B cell (primary cell): ENCODE measurements around the gene CCDC178. TPM values are rescaled to one million over a fixed set of nuclear protein-coding genes. Genes with fewer than 3 reads are reported as not detected.

Source experiments
- ATAC-seq: fragments of 200-7000 bp; cut with Tn5 transposase; one replicate; pipeline ENCODE4 v1.10.0; 2021; ENCODE audit warnings: low read depth, mild to moderate bottlenecking, moderate number of reproducible peaks, moderate library complexity
- CTCF ChIA-PET: fragments of 350-600 bp; sonication (Branson Sonifier 250); formaldehyde crosslinking; loops from one replicate; lab custom pipeline; 2021; ENCODE audit warnings: antibody characterized with exemption, inconsistent platforms; lab: Charles Lee
- POLR2A ChIA-PET: fragments of 350-600 bp; sonication (Branson Sonifier 250); formaldehyde crosslinking; loops from one replicate; lab custom pipeline; 2021; ENCODE audit warnings: antibody characterized with exemption; lab: Charles Lee
- DNase-seq: peaks from one replicate; pipeline ENCODE4 v3.0.0; 2013
- H2AFZ ChIP-seq: 2 replicates; pipeline ENCODE4 v1.6.1; 2012; ENCODE audit warnings: mild to moderate bottlenecking, low read depth, low read length; ENCODE audit not compliant: insufficient read depth, poor library complexity, severe bottlenecking
- H3K27ac ChIP-seq, 2 donors: 1 replicate in 1 of 2; 2 replicates in 1 of 2; pipeline ENCODE4 v1.5.1; 2012 to 2013; ENCODE audit warnings: low read length in 2 of 2, mild to moderate bottlenecking in 2 of 2, moderate library complexity in 1 of 2
- H3K27me3 ChIP-seq, 4 experiments: fragments of 200-600 bp in 1 of 4; sonication (generic) in 1 of 4; replicated peaks in 1 of 4; 1 replicate in 2 of 4; 2 replicates in 2 of 4; pipeline versions ENCODE4 v1.6.1 to v1.7.0; 2013 to 2016; ENCODE audit warnings: low read length in 3 of 4, mild to moderate bottlenecking in 2 of 4, mixed read lengths in 1 of 4, moderate library complexity in 1 of 4; ENCODE audit not compliant: insufficient read depth in 4 of 4, control insufficient read depth in 3 of 4; ENCODE audit errors: control extremely low read depth in 1 of 4
- H3K36me3 ChIP-seq, 2 experiments: replicated peaks in 1 of 2; 1 replicate in 1 of 2; 2 replicates in 1 of 2; pipeline versions ENCODE4 v1.6.1 to v1.7.1; 2013; ENCODE audit warnings: low read length in 1 of 2; ENCODE audit not compliant: insufficient read depth in 2 of 2, control insufficient read depth in 1 of 2; ENCODE audit errors: control extremely low read depth in 1 of 2, extremely low read depth in 1 of 2
- H3K4me1 ChIP-seq, 2 donors: fragments of 200-600 bp in 1 of 2; sonication (generic) in 1 of 2; 1 replicate in 1 of 2; 2 replicates in 1 of 2; pipeline versions ENCODE4 v1.5.1 to v1.6.1; 2013 to 2017; ENCODE audit warnings: low read length in 2 of 2; ENCODE audit not compliant: control insufficient read depth in 2 of 2, insufficient read depth in 2 of 2
- H3K4me2 ChIP-seq: replicated peaks from 2 replicates; pipeline ENCODE3; 2012; ENCODE audit warnings: mild to moderate bottlenecking, low read depth, low read length; ENCODE audit not compliant: poor library complexity, severe bottlenecking
- H3K4me3 ChIP-seq, 5 experiments: fragments of 200-600 bp in 1 of 5; sonication (generic) in 1 of 5; 1 replicate in 3 of 5; 2 replicates in 2 of 5; pipeline versions ENCODE4 v1.5.1 to v1.7.0; 2011 to 2016; ENCODE audit warnings: low read length in 4 of 5, mild to moderate bottlenecking in 4 of 5, low read depth in 2 of 5, control low read depth in 1 of 5, moderate library complexity in 1 of 5; ENCODE audit not compliant: insufficient read depth in 1 of 5; ENCODE audit errors: control extremely low read depth in 1 of 5, extremely low read depth in 1 of 5
- H3K79me2 ChIP-seq: fragments of 200-600 bp; sonication (generic); one replicate; pipeline ENCODE4 v1.6.0; 2016; ENCODE audit warnings: low read length; ENCODE audit not compliant: control insufficient read depth, insufficient read depth
- H3K9ac ChIP-seq: fragments of 200-600 bp; sonication (generic); 2 replicates; pipeline ENCODE4 v1.6.1; 2017; ENCODE audit warnings: mild to moderate bottlenecking, low read length, moderate library complexity
- H3K9me3 ChIP-seq, 3 donors: one replicate each; pipeline versions ENCODE4 v1.6.1 to v1.7.1; 2013; ENCODE audit warnings: low read length in 2 of 3; ENCODE audit not compliant: control insufficient read depth in 2 of 3, insufficient read depth in 1 of 3; ENCODE audit errors: control extremely low read depth in 1 of 3
- H4K20me1 ChIP-seq: 2 replicates; pipeline ENCODE4 v1.6.0; 2012; ENCODE audit warnings: mild to moderate bottlenecking, low read length; ENCODE audit not compliant: insufficient read depth, control insufficient read depth, poor library complexity, severe bottlenecking
- H3K27ac Mint-ChIP-seq: one replicate; pipeline ENCODE4 v1.8.0; 2021; ENCODE audit warnings: mixed read lengths
- H3K27me3 Mint-ChIP-seq: one replicate; pipeline ENCODE4 v1.8.0; 2021; ENCODE audit warnings: mixed read lengths
- H3K4me1 Mint-ChIP-seq: one replicate; pipeline ENCODE4 v1.8.0; 2021; ENCODE audit warnings: mixed read lengths
- H3K4me3 Mint-ChIP-seq: one replicate; pipeline ENCODE4 v1.8.0; 2021; ENCODE audit warnings: mixed read lengths
- H3K9me3 Mint-ChIP-seq: one replicate; pipeline ENCODE4 v1.8.0; 2022; ENCODE audit warnings: mixed read lengths; ENCODE audit not compliant: insufficient read depth
- EZH2 ChIP-seq: IDR thresholded peaks from 2 replicates; pipeline ENCODE4 v1.6.1; 2012; ENCODE audit warnings: borderline replicate concordance, low read depth, mild to moderate bottlenecking, moderate library complexity, low read length; ENCODE audit not compliant: insufficient read depth, poor library complexity, severe bottlenecking
- WGBS: methylation state at CpG from one replicate; pipeline ENCODE4 v1.1.5; 2013; ENCODE audit warnings: missing lambda C conversion rate; ENCODE audit not compliant: insufficient coverage; 5-methylcytosine and 5-hydroxymethylcytosine counted together
- intact Hi-C: fragments of 100-400 bp; cut with micrococcal nuclease; formaldehyde crosslinking; loops from one replicate; pipeline ENCODE4 v1.10.0; 2022
- polyA plus RNA-seq: library from polyadenylated mRNA; depleted of rRNA; stranded (reverse); fragments of >200 nt; gene quantifications from 2 replicates; pipeline ENCODE4 v1.2.3, GENCODE V29; 2012
- total RNA-seq, 2 donors: library from RNA; stranded (reverse); fragments of 120-200 nt in 1 of 2; gene quantifications; 1 replicate in 1 of 2; 2 replicates in 1 of 2; pipeline versions ENCODE4 v1.2.3 to v1.2.4, GENCODE V29; 2013 to 2022
- TF ChIP-seq, protein P1 (sequence below): fragments of 200-600 bp; IDR thresholded peaks from one replicate; pipeline ENCODE4 v1.8.0; 2022; ENCODE audit warnings: antibody characterized with exemption, mild to moderate bottlenecking

The CCDC178 gene
- total and polyA plus RNA-seq, 2 donors (not counting 1 experiment from before 2014, with no cell fraction given), result not detected

DNA sequence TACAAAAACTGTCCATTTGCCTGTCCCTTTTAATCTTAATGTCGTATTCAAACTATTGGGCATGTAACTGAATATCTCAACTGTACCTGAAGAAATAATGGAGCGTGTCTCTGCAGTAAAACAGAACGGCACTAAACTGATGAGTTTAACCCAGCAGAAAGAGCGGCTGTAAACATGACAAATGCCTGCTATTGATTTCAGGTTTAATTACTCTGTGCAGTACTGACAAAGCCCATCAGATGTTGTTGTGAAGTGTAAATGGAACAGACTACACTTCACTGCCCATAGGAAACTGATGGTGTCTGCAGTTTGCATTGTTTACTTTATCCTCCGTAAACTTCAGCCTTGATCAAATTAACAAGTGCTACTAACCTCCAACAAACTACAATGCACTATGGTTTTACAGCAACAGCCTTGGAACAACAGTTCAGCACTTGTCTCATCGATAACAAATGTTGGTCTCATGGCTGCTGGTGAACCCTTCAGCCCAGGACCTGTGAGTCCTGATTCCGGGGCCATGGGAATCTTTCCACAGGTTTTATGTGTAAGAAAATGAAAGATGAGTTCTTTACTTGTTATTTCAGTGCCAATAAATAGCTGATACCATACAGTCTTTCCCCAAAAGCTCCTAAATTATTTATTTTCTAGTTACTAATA, 316.5 kb downstream of the CCDC178 start:
- Mint-ChIP-seq H3K27ac (no peak overlapping the region), H3K9me3 (no peaks in the 10 kb centered on the region)
- intact Hi-C loops, result no loop called here

DNA sequence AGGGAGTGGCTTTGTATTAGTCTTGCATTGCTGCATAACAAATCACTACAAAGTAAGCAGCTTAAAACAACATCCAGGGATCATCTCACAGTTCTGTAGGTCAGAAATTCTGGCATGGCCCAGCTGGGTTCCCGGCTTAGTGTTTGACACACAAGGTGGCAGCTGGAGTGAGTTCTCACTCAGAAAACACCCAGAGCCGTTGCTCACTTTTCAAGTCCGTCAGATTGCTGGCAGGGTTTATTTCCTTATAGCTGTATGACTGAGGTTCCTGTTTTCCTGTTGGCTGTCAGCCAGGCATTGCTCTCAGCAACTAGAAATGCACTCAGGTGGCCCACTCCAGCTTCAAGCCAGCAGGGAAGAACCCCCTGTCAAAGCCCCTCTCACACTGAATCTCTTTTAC, 324.1 kb downstream of the CCDC178 start:
- no peak overlapping the region for H3K4me3 Mint-ChIP-seq
- H3K9ac ChIP-seq, result no peak overlapping the region
- H2AFZ ChIP-seq, result no peak overlapping the region
- no peak overlapping the region for H3K27ac ChIP-seq
- peaks cover 9% of the 10 kb centered on the region for H3K27me3 Mint-ChIP-seq
- H3K79me2 ChIP-seq, result no peaks in the 10 kb centered on the region
- H3K9me3 Mint-ChIP-seq, result no peaks in the 10 kb centered on the region
- no peaks in the 10 kb centered on the region for H3K9me3 ChIP-seq
- H3K36me3 ChIP-seq, result no peaks in the 10 kb centered on the region
- no peak overlapping the region for H3K4me3 ChIP-seq
- DNase-seq (no peak), ATAC-seq (no peak)
- no peaks in the 10 kb centered on the region for H3K4me1 ChIP-seq
- WGBS, result 0% methylated on average over 3 of the region's 3 CpGs
- H3K4me1 Mint-ChIP-seq, result no peaks in the 10 kb centered on the region
- TF ChIP-seq EZH2, result no peak
- TF ChIP-seq, protein P1, sequence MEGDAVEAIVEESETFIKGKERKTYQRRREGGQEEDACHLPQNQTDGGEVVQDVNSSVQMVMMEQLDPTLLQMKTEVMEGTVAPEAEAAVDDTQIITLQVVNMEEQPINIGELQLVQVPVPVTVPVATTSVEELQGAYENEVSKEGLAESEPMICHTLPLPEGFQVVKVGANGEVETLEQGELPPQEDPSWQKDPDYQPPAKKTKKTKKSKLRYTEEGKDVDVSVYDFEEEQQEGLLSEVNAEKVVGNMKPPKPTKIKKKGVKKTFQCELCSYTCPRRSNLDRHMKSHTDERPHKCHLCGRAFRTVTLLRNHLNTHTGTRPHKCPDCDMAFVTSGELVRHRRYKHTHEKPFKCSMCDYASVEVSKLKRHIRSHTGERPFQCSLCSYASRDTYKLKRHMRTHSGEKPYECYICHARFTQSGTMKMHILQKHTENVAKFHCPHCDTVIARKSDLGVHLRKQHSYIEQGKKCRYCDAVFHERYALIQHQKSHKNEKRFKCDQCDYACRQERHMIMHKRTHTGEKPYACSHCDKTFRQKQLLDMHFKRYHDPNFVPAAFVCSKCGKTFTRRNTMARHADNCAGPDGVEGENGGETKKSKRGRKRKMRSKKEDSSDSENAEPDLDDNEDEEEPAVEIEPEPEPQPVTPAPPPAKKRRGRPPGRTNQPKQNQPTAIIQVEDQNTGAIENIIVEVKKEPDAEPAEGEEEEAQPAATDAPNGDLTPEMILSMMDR, result no peak
- H4K20me1 ChIP-seq, result no peaks in the 10 kb centered on the region
- H3K4me2 ChIP-seq, result no peak overlapping the region
- CTCF ChIA-PET, result no interaction called here
- POLR2A ChIA-PET, result no interaction called here
- H3K27me3 ChIP-seq, result peaks cover 0 to 4% (median 0%) of the 10 kb centered on the region in 4 experiments
- intact Hi-C loops, result no loop called here
- H3K27ac Mint-ChIP-seq, result no peak overlapping the region

More for the DNA sequence above, 316.5 kb downstream of the CCDC178 start:
- Mint-ChIP-seq H3K4me3 (no peak overlapping the region), H3K4me1 (no peaks in the 10 kb centered on the region), H3K27me3 (peaks cover 7% of the 10 kb centered on the region)
- CTCF ChIA-PET, result no interaction called here
- no peak overlapping the region for H3K4me3 ChIP-seq
- no peak for TF ChIP-seq EZH2
- TF ChIP-seq, protein P1, result no peak
- no peak overlapping the region for H3K4me2 ChIP-seq
- no peaks in the 10 kb centered on the region for H4K20me1 ChIP-seq
- no peak overlapping the region for H3K9ac ChIP-seq
- no peak for DNase-seq
- H3K27me3 ChIP-seq, result no peaks in the 10 kb centered on the region
- no peaks in the 10 kb centered on the region for H3K36me3 ChIP-seq
- POLR2A ChIA-PET, result no interaction called here
- H2AFZ ChIP-seq, result no peak overlapping the region
- no peak for ATAC-seq
- 92% methylated on average over 5 of the region's 7 CpGs for WGBS
- no peaks in the 10 kb centered on the region for H3K9me3 ChIP-seq
- no peak overlapping the region for H3K27ac ChIP-seq
- no peaks in the 10 kb centered on the region for H3K4me1 ChIP-seq
- H3K79me2 ChIP-seq, result no peaks in the 10 kb centered on the region
